ENCODE data around the gene MACROD1. TPM values are rescaled to one million over a fixed set of nuclear protein-coding genes. Genes with fewer than 3 reads are reported as not detected.

The MACROD1 gene
- total and polyA plus RNA-seq, 2 of the 13 experiments (the other 11 are each of a cell fraction or from before 2014, with no cell fraction given) = 23.1 to 34.5 TPM

GRCh38 chr11:63974259-63975143 lies 191.4 kb downstream of the MACROD1 start, which contains the start of gene COX8A (continued):
- TF ChIP-seq ELF1 (CRISPR knock-in tag; IDR thresholded peaks at IDR 0.05) (peak; percentile 95), NFE2L2 (IDR thresholded peaks at IDR 0.05; ENCODE audit: low read length) (no peak), ZNF317 (CRISPR knock-in tag; IDR thresholded peaks at IDR 0.05) (0 out of 2 replicates have a peak, but pooled peaks have one; percentile 45), NFIC (IDR thresholded peaks at IDR 0.05; ENCODE audit: low read length) (no peak), HNRNPL (IDR thresholded peaks at IDR 0.05; ENCODE audit: low read depth, low read length) (peak; percentile 69; the same call in 1 of the 2 replicates), MTA3 (CRISPR knock-in tag; IDR thresholded peaks at IDR 0.05) (no peak), HOXA9 (CRISPR knock-in tag; IDR thresholded peaks at IDR 0.05; ENCODE audit: borderline replicate concordance) (no peak), ZNF709 (CRISPR knock-in tag; IDR thresholded peaks at IDR 0.05) (peak; percentile 74; the same call in 1 of the 2 replicates), SOX13 (IDR thresholded peaks at IDR 0.05) (no peak), SOX13 (CRISPR knock-in tag; conservative IDR thresholded peaks at IDR 0.05 in 1 of 2, IDR thresholded peaks at IDR 0.05 in 1 of 2) (peak in 1 of 2 experiments; percentile 16; a peak in 1 of 4 replicates), ZSCAN22 (CRISPR knock-in tag; IDR thresholded peaks at IDR 0.05) (no peak), ZNF468 (CRISPR knock-in tag; IDR thresholded peaks at IDR 0.05) (no peak), THRA (CRISPR knock-in tag; IDR thresholded peaks at IDR 0.05; ENCODE audit: borderline replicate concordance) (no peak; the same call in 1 of the 2 replicates), HNRNPUL1 (IDR thresholded peaks at IDR 0.05; ENCODE audit: low read depth, low read length) (no peak), MBNL3 (CRISPR knock-in tag; conservative IDR thresholded peaks at IDR 0.05) (no peak), HMGXB3 (CRISPR knock-in tag; IDR thresholded peaks at IDR 0.05; ENCODE audit: borderline replicate concordance) (peak; percentile 76; the same call in 1 of the 2 replicates), SCMH1 (CRISPR knock-in tag; IDR thresholded peaks at IDR 0.05; ENCODE audit: borderline replicate concordance) (no peak), GABPA (IDR thresholded peaks at IDR 0.05; ENCODE audit: low read depth, low read length) (peak; percentile 88), GABPA (CRISPR knock-in tag; IDR thresholded peaks at IDR 0.05; ENCODE audit: low read depth) (peak; percentile 99), ZBTB44 (CRISPR knock-in tag; IDR thresholded peaks at IDR 0.05) (0 out of 2 replicates have a peak, but pooled peaks have one; percentile 19), PHF5A (CRISPR knock-in tag; IDR thresholded peaks at IDR 0.05; ENCODE audit: low read depth, unreplicated experiment) (no peak), SYNCRIP (IDR thresholded peaks at IDR 0.05; ENCODE audit: insufficient read depth, low read depth, low read length) (no peak)

Data from HepG2 (cell line).